Testis (tissue), 2 donors: ENCODE measurements around the gene HSPG2.

Source experiments
- CTCF ChIP-seq, 3 experiments: fragments of 450-650 bp in 2 of 3; fragments of 200-600 bp in 1 of 3; sonication (generic) in 1 of 3; IDR thresholded peaks; one replicate each; pipeline ENCODE4 v1.5.1; 2016 to 2019; ENCODE audit warnings: antibody characterized with exemption in 3 of 3, mild to moderate bottlenecking in 2 of 3, moderate library complexity in 1 of 3
- POLR2A ChIP-seq: fragments of 450-650 bp; IDR thresholded peaks from one replicate; pipeline ENCODE4 v1.6.1; 2017; ENCODE audit warnings: antibody characterized with exemption, mild to moderate bottlenecking, moderate library complexity

GRCh38 chr1:21887216-21887736, 49.8 kb downstream of the HSPG2 start:
- TF ChIP-seq CTCF (IDR thresholded peaks at IDR 0.05) (no peak), POLR2A (no peak)
